Measurements from ENCODE around the gene TAS2R40. TPM values are rescaled to one million over a fixed set of nuclear protein-coding genes. Genes with fewer than 3 reads are reported as not detected.

TAS2R40 gene
- total RNA-seq, 1 donor from 2014 or later = 0.72 TPM

DNA sequence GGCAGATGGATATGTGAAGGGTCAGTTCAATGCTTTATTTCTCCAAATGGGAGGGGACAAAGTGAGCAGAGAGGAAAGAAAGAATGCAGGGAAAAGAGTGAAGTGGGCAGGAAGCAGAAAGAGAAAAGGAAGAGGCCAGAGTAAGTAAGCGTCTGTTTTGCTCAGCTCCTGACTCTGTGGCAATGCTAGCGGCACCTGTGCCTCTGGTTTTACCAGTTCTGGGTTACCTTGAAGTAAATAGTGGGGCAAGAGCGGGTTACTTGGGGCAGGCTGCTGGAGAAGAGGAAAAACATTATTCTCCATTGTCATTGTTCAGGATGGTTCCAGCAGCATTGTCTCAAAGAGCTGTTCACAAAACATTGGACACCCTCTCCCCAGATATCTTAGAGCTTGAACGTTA is 1.9 kb downstream of the TAS2R40 start:
- DNase-seq (ENCODE audit: low spot score) = no peak

DNA sequence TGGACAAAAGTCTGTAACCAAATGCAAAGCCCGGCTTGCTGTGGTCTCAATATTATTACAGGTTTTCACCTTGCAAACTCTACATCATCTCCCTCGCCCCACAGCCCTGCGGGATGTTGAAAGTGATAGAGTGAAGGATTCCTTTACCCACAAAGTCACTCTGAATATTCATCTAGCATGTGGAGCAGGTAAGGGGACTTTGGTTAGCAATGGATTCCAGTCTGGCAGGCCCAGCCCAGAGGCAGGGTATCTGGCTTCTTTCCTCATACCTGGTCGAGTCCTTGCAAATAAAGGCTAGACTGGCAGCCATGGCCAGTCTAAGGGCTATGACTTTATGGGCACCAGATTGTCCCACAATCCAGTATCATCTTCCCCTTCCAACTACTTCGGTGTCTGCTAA is 3.2 kb downstream of the TAS2R40 start:
- DNase-seq (ENCODE audit: low spot score) = no peak

- no peak for DNase-seq (ENCODE audit: low spot score)
Measured at GRCh38 chr7:143227806-143228205, 6.0 kb downstream of the TAS2R40 start.

DNA sequence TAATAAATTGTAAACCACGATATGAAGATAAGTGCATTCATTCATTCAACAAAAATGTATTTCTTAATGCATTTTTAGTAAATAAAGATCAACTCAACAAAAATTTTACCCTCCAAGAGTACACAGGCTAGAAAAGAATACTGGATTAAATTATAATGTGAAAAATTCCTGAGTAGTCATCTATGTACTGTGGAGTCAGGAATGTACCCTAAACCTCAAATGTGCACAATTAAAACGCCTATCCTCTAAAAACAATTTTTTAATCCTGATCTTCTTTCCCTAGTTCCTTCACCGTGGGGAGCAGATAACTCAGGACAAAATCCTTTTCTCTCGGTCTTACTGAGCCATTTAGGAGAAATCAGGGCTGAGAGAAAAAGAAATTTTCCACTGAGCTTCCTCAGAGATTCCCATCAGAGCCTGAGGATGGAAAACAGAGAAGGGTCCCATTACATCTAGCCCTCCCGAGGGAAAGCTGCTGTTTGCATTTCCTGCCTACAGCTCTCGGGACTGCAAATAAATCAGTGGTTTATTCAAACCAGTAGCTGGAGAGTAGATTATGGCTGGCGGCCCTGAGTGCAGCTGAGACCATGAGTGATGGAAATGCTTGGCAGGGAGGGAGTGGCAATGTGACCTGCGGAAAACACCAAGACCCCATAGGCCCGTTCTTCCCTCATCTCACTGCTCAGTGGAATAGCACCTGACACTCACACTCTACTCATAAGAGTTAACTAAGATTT is 7.4 kb downstream of the TAS2R40 start:
- DNase-seq (ENCODE audit: low spot score) = no peak

- DNase-seq (ENCODE audit: low spot score) = no peak
Measured at GRCh38 chr7:143230602-143231457, 9.0 kb downstream of the TAS2R40 start.

DNA sequence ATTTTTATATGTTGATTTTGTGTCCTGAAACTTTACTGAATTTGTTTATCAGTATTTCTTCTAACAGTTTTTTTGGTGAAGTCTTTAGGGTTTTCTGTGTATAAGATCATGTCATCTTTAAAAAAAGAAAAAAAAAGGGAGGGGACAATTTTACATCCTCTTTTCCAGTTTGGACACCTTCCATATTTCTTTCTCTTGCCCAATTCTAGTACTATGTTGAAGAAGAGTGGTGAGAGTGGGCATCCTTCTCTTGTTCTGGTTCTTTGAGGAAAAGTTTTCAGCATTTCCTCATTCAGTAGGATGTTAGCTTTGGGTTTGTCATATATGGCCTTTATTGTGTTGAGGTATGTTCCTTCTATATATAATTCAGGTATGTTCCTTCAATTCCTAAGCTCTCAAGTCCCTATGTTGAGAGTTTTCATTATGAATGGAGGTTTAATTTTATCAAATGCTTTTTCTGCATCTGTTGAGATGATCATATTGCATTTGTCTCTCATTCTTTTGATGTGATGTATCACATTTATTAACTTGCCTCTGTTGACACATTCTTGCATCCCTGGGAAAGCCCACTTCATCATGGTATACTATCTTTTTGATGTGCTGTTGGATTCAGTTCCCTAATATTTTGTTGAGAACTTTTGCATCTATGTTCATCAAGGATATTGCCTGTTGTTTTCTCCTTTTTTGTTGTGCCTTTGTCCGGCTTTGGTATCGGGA is 12.1 kb downstream of the TAS2R40 start:
- DNase-seq (ENCODE audit: low spot score) = no peak

DNA sequence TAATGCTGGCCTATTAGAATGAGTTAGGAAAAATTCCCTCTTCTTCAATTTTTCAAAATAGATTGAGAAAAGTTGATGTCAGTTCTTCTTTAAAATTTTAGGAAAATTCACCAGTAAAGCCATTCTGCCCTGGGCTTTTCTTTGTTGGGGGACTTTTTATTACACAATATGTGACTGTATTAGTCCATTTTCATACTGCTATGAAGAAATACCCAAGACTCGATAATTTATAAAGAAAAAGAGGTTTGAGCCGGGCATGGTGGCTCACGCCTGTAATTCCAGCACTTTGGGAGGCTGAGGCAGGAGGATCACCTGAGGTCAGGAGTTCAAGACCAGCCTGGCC is 12.7 kb downstream of the TAS2R40 start:
- no peak for DNase-seq (ENCODE audit: low spot score)

DNA sequence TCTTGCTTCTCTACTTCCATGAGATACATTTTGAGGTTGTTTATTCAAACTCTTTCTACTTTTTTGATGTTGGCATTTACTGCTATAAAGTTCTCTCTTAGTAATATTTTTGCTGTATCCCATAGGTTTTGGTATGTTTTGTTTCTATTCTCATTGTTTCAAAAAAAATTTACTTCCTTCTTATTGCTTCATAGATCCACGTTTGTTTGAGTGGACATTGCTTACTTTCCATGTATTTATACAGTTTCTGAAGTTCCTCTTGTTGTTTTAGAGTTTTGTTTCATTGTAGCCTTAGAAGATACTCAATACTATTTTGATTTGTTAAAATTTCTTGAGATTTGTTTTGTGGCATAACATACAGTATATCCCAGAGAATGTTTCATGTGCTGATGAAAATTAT is 13.7 kb downstream of the TAS2R40 start:
- DNase-seq (ENCODE audit: low spot score) = no peak

DNA sequence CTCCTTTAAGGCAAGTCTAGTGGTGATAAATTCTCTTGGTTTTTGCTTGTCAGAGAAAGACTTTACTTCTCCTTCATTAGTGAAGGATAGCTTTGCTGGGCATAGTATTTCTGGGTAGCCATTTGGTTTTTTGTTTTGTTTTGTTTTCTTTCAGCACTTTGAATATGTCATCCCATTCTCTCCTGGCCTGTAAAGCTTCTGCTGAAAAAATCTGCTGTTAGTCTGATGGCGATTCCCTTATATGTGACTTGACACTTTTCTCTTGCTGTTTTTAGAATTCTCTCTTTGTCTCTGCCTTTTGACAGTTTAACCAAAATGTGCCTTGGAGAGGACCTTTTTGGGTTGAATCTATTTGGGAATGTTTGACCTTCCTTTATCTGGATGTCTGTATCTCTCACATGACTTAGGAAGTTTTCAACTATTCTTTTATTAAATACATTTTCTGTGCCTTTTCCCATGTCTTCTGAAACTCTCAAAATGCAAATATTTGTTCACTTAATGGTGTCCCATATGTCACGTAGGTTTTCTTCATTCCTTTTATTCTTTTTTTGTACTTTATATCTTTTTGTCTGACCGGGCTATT is 14.7 kb downstream of the TAS2R40 start:
- no peak for DNase-seq (ENCODE audit: low spot score)

DNA sequence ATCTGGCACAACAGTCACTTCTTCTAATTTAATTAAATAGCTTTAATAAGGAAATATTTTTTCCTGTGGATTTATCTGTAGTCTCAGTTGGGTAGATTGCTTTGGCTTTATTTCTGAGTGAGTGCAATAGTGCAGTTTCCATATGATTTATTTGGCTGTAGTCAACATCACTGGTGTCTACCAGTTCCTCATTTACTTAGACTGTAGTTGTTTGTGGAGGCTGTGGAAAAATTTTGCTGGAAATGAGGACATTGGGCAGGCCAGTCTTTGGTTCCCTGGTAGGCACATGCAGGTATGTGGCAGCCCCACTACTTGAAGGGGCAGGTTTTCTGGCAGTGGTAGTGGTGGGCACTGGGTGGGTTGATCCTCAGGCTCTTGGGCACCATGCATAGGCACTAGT is 15.5 kb downstream of the TAS2R40 start:
- DNase-seq (ENCODE audit: low spot score) = no peak

- DNase-seq (ENCODE audit: low spot score) = peak; percentile 22
Measured at GRCh38 chr7:143238289-143238980, 16.6 kb downstream of the TAS2R40 start.

- DNase-seq (ENCODE audit: low spot score) = peak; percentile 26
Measured at GRCh38 chr7:143239813-143240212, 18.0 kb downstream of the TAS2R40 start.

- DNase-seq (ENCODE audit: low spot score) = peak; percentile 81
Measured at GRCh38 chr7:143240291-143241168, 18.7 kb downstream of the TAS2R40 start.

GRCh38 chr7:143242306-143242705 is 20.5 kb downstream of the TAS2R40 start:
- DNase-seq (ENCODE audit: low spot score) = no peak

- peak; percentile 89 for DNase-seq (ENCODE audit: low spot score)
Measured at GRCh38 chr7:143243111-143243510, 21.3 kb downstream of the TAS2R40 start.

- DNase-seq (ENCODE audit: low spot score) = no peak
Measured at GRCh38 chr7:143243614-143244013, 21.8 kb downstream of the TAS2R40 start.

- DNase-seq (ENCODE audit: low spot score) = no peak
Measured at GRCh38 chr7:143244321-143244720, 22.5 kb downstream of the TAS2R40 start.

DNA sequence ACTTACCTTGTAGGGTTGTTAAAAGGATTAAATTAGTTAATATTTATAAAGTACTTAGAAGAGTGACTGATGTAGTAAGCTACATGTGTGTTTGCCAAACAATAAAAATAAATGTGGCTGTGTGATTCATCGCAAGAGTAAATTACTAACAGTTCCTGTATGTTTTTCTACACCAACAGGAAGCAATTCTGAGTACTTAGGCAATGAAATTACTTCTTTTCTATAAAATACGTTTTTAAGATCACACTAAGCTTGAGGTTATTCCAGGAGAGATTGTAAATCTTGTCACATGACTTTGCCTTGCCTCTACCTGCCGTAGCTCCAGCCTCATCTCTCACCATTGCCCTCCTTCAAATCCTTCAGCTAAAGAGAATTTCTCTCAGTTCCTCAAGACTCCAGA is 23.3 kb downstream of the TAS2R40 start:
- DNase-seq (ENCODE audit: low spot score) = no peak

DNA sequence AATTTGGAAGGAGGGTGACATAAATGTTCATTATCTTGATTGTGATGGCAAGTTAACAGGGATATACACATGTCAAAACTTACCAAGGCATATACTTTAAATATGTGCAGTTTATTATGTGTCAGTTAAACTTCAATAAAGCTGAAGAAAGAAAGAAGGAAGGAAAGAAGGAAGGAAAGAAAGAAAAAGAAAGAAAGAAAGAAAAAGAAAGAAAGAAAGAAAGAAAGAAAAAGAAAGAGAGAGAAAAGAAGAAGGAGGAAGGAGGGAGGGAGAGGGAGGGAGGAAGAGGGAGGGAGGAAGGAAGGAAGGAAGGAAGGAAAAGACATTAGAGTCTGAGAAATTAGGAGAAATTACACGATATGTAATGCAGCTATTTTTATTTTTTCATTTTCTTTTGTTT is 25.5 kb downstream of the TAS2R40 start:
- DNase-seq (ENCODE audit: low spot score) = no peak

GRCh38 chr7:143248761-143249354 is 27.0 kb downstream of the TAS2R40 start:
- no peak for DNase-seq (ENCODE audit: low spot score)

Measured in umbilical cord (tissue), 2 donors.